MCF 10A (cell line): Measurements from ENCODE around the gene FFAR3. TPM values are rescaled to one million over a fixed set of nuclear protein-coding genes. Genes with fewer than 3 reads are reported as not detected.

Experiments used
- BruUV-seq: library from RNA; stranded (reverse); fragments of 400-500 nt; replicated peaks from 2 replicates; lab custom pipeline; 2021; lab: Mats Ljungman, UMichigan
- CTCF ChIA-PET: fragments of 300-600 bp; sonication (Branson Sonifier 250); formaldehyde crosslinking; extraction: SDS; loops from one replicate; lab custom pipeline; 2021; ENCODE audit warnings: antibody characterized with exemption, inconsistent platforms; lab: Yijun Ruan, JAX
- POLR2A ChIA-PET: fragments of 300-600, 350-650 bp; sonication (Branson Sonifier 250); formaldehyde crosslinking; extraction: SDS; loops from one replicate; lab custom pipeline; 2020; ENCODE audit warnings: antibody characterized with exemption, inconsistent platforms; lab: Yijun Ruan, JAX
- DNase-seq: peaks from one replicate; pipeline ENCODE4 v3.0.0-alpha.2; 2018; ENCODE audit not compliant: unreplicated experiment
- H3K27ac Mint-ChIP-seq: one replicate; pipeline ENCODE4 v1.8.0; 2022; ENCODE audit warnings: mild to moderate bottlenecking, low read depth, mixed read lengths; ENCODE audit not compliant: unreplicated experiment
- H3K27me3 Mint-ChIP-seq: one replicate; pipeline ENCODE4 v1.8.0; 2022; ENCODE audit warnings: mixed read lengths; ENCODE audit not compliant: insufficient read depth, unreplicated experiment
- H3K36me3 Mint-ChIP-seq: one replicate; pipeline ENCODE4 v1.8.0; 2022; ENCODE audit warnings: mild to moderate bottlenecking, moderate library complexity, mixed read lengths; ENCODE audit not compliant: insufficient read depth, unreplicated experiment
- H3K4me1 Mint-ChIP-seq: one replicate; pipeline ENCODE4 v1.8.0; 2022; ENCODE audit warnings: mixed read lengths; ENCODE audit not compliant: insufficient read depth, unreplicated experiment
- H3K4me3 Mint-ChIP-seq: one replicate; pipeline ENCODE4 v1.8.0; 2022; ENCODE audit warnings: mild to moderate bottlenecking, moderate library complexity, mixed read lengths; ENCODE audit not compliant: unreplicated experiment
- H3K9me3 Mint-ChIP-seq: one replicate; pipeline ENCODE4 v1.8.0; 2022; ENCODE audit warnings: mixed read lengths; ENCODE audit not compliant: unreplicated experiment
- intact Hi-C: fragments of 100-400 bp; cut with micrococcal nuclease; formaldehyde crosslinking; loops from 2 replicates; pipeline ENCODE4 v1.14.1; 2022
- total RNA-seq: library from RNA; stranded (reverse); gene quantifications from 2 replicates; pipeline ENCODE4 v1.2.3, GENCODE V29; 2022
- TF ChIP-seq, protein P1 (sequence below): fragments of 200-600 bp; IDR thresholded peaks from one replicate; pipeline ENCODE4 v1.8.0; 2022; ENCODE audit warnings: antibody characterized with exemption, mild to moderate bottlenecking; ENCODE audit not compliant: unreplicated experiment

Gene FFAR3
- total RNA-seq, 1 experiment from 2014 or later, result not detected

DNA sequence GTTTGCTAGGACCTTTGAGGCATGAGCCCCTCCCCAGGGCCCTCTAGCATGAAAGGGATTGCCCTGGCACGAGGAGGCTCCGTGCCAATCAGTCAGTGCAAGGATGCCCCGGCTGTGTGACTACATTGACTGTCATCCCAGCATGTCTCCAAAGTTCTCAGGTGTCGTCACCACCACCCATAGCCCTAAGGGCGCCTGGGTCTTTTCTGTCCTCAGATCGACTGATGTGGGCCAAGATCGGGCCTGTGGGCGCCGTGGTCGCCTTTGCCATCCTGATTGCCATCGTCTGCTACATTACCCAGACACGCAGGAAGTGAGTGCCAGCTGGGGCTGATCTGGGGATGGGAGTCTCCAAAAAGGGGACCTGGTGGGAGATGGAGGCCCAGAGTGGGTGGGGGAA lies 47.9 kb upstream of the FFAR3 start:
- Mint-ChIP-seq H3K4me3 (no peak overlapping the region), H3K4me1 (peaks cover 9% of the 10 kb centered on the region), H3K27ac (no peak overlapping the region), H3K27me3 (no peaks in the 10 kb centered on the region), H3K36me3 (no peaks in the 10 kb centered on the region), H3K9me3 (no peaks in the 10 kb centered on the region)
- ChIA-PET POLR2A (no interaction called here), CTCF (interaction anchor here (1.1 kb wide), 1 partner anchor 38 kb away, joined by 4 read pairs; no protein-coding TSS in a partner anchor)
- DNase-seq, result no peak
- TF ChIP-seq, protein P1, sequence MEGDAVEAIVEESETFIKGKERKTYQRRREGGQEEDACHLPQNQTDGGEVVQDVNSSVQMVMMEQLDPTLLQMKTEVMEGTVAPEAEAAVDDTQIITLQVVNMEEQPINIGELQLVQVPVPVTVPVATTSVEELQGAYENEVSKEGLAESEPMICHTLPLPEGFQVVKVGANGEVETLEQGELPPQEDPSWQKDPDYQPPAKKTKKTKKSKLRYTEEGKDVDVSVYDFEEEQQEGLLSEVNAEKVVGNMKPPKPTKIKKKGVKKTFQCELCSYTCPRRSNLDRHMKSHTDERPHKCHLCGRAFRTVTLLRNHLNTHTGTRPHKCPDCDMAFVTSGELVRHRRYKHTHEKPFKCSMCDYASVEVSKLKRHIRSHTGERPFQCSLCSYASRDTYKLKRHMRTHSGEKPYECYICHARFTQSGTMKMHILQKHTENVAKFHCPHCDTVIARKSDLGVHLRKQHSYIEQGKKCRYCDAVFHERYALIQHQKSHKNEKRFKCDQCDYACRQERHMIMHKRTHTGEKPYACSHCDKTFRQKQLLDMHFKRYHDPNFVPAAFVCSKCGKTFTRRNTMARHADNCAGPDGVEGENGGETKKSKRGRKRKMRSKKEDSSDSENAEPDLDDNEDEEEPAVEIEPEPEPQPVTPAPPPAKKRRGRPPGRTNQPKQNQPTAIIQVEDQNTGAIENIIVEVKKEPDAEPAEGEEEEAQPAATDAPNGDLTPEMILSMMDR, result no peak
- intact Hi-C loops, result no loop called here
- no TSS peak for BruUV-seq

DNA sequence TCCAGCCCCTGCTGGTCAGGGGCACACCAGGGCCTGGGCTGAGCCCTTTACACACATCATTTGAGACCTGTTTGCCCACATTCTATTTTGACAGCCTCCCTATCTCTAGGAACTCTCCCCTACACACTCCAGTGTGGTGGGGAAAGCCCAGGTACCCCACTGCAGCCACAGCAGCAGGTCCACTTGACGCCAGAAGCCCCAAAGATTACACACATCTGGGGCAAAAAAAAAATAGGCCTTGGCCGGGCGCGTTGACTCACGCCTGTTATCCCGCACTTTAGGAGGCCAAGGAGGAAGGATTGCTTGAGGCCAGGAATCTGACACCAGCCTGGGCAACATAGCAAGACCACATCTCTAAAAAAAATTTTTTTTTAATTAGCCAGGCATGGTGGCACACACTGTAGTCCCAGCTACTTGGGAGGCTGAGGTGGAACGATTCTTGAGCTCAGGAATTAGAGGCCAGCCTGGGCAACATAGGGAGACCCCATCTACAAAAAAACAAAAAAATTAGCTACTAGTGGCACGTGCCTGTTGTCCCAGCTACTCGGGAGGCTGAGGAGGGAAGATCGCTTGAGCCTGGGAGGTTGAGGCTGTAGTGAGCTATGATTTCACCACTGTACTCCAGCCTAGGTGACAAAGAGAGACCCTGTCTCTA lies 47.3 kb upstream of the FFAR3 start:
- intact Hi-C loops, result no loop called here
- ChIA-PET CTCF (interaction anchor here (0.6 to 1.2 kb wide), 4 partner anchors 29 to 155 kb away, joined by 3 to 4 read pairs (median 3); partner anchors contain the start of gene HAMP), POLR2A (no interaction called here)
- TF ChIP-seq, protein P1, result no peak
- Mint-ChIP-seq H3K27me3 (no peaks in the 10 kb centered on the region), H3K9me3 (no peaks in the 10 kb centered on the region), H3K36me3 (no peaks in the 10 kb centered on the region), H3K4me3 (no peak overlapping the region), H3K27ac (no peak overlapping the region), H3K4me1 (peaks cover 9% of the 10 kb centered on the region)
- no TSS peak for BruUV-seq
- no peak for DNase-seq

DNA sequence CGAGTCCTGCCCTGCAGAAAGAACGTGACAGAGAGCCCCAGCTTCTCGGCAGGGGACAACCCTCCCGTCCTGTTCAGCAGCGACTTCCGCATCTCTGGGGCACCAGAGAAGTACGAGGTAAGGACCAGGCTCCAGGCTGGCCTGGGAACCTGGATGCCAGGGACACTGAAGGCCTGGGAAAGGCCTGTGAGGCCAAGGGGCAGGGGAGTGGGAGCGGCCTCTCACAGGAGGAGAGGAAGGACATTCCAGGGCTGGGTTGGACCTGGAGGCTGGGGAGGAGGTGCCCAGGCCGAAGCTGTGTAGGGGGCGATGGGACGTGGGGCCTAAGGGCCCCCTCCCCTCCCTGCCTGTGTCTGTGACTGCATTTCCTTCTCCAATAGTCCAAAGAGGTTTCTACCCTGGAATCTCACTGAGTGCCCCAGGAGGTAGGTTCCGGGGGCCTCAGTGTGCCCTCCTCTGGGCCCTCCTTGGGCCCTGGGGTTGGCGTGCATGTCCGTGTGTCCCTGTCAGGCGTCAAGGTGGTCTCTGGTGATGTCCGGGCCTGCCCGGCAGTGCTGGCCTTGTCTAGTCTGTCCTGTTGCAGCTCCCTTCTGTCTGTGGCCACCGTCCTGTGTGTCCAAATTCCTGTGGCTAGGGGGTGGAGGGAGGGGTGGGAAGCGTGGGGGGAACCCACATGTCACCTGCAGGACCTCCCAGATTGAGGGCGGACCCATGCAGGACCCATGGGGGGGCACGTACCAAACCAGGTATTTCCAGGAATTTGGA lies 46.2 kb upstream of the FFAR3 start:
- Mint-ChIP-seq H3K36me3 (no peaks in the 10 kb centered on the region), H3K4me3 (no peak overlapping the region), H3K9me3 (no peaks in the 10 kb centered on the region), H3K27me3 (no peaks in the 10 kb centered on the region), H3K27ac (no peak overlapping the region), H3K4me1 (peaks cover 9% of the 10 kb centered on the region)
- ChIA-PET CTCF (interaction anchor here (0.6 to 1.2 kb wide), 4 partner anchors 30 to 184 kb away, joined by 3 read pairs; partner anchors contain the start of gene HAMP), POLR2A (no interaction called here)
- intact Hi-C loops, result no loop called here
- DNase-seq, result no peak
- BruUV-seq, result no TSS peak
- TF ChIP-seq, protein P1, result no peak

DNA sequence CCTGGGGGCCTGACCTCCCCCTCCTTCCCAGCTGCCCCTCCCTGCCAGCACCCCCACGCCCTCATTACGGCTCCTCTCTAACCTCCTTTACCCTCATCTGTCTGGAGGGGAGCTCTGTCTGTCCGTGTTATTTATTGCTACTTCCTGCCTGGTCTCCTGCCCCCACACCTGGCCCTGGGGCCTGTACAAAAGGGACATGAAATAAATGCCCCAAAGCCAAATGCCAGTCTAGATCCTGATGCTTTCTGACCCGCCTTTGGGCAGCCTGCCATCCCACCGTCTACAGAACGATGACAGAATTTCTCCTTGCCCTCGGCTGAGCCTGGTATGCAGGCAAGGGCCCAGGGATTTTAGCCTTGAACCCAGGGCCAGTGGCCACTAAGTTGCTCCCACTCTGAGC lies 44.7 kb upstream of the FFAR3 start:
- CTCF ChIA-PET, result interaction anchor here (0.6 to 0.9 kb wide), 2 partner anchors 18 to 236 kb away, joined by 3 to 4 read pairs; no protein-coding TSS in a partner anchor
- peaks cover 12% of the 10 kb centered on the region for H3K4me1 Mint-ChIP-seq
- H3K27ac Mint-ChIP-seq, result no peak overlapping the region
- POLR2A ChIA-PET, result interaction anchor here (0.6 kb wide), 1 partner anchor 794 kb away, joined by 3 read pairs; no protein-coding TSS in a partner anchor
- no peak overlapping the region for H3K4me3 Mint-ChIP-seq
- no peaks in the 10 kb centered on the region for H3K36me3 Mint-ChIP-seq
- no TSS peak for BruUV-seq
- H3K27me3 Mint-ChIP-seq, result no peaks in the 10 kb centered on the region
- intact Hi-C loops, result no loop called here
- TF ChIP-seq, protein P1, result no peak
- no peaks in the 10 kb centered on the region for H3K9me3 Mint-ChIP-seq
- peak; percentile 33 for DNase-seq
